ENCODE measurements around the gene PTPRC.

GRCh38 chr1:198617406-198617805 is 21.4 kb upstream of the PTPRC start:
- no peak for TF ChIP-seq CTCF (IDR thresholded peaks at IDR 0.05; ENCODE audit: low read depth, low read length)
- no peak for TF ChIP-seq MAX (IDR thresholded peaks at IDR 0.05; ENCODE audit: low read depth, low read length)
- TF ChIP-seq POLR2A (IDR thresholded peaks at IDR 0.05; ENCODE audit: extremely low read depth, insufficient read length), result no peak
- TF ChIP-seq MYC (IDR thresholded peaks at IDR 0.05; ENCODE audit: low read depth, low read length), result no peak

All from NB4 (cell line).